IMR-90 (cell line): ENCODE data around the gene MIXL1. TPM values are rescaled to one million over a fixed set of nuclear protein-coding genes. Genes with fewer than 3 reads are reported as not detected.

Experiments
- ATAC-seq: fragments of 200-7000 bp; cut with Tn5 transposase; 2 replicates; pipeline ENCODE4 v1.9.1; 2020; ENCODE audit warnings: low read depth, mild to moderate bottlenecking, moderate library complexity
- BruUV-seq: library from RNA; stranded (reverse); fragments of 400-500 nt; replicated peaks from 2 replicates; lab custom pipeline; 2021; lab: Mats Ljungman, UMichigan
- CTCF ChIA-PET: fragments of 300-600 bp; formaldehyde crosslinking; extraction: SDS; loops from one replicate; lab custom pipeline; 2021; ENCODE audit warnings: antibody characterized with exemption; lab: Yijun Ruan, JAX
- POLR2A ChIA-PET: fragments of 300-600 bp; sonication (Branson Sonifier 250); formaldehyde crosslinking; loops from one replicate; lab custom pipeline; 2022; ENCODE audit warnings: antibody characterized with exemption; ENCODE audit not compliant: unreplicated experiment; lab: Charles Lee
- DNase-seq: peaks from one replicate; pipeline ENCODE4 v3.0.0; 2013
- H2AFZ ChIP-seq: replicated peaks from 2 replicates; pipeline ENCODE3; 2013; ENCODE audit warnings: low read length, mild to moderate bottlenecking; ENCODE audit not compliant: poor library complexity
- H2AK5ac ChIP-seq: 2 replicates; pipeline ENCODE4 v1.6.1; 2013; ENCODE audit warnings: low read depth, low read length, inconsistent platforms
- H2AK9ac ChIP-seq: replicated peaks from 2 replicates; pipeline ENCODE3; 2013; ENCODE audit warnings: mild to moderate bottlenecking, low read depth, low read length, moderate library complexity; ENCODE audit not compliant: poor library complexity
- H2BK120ac ChIP-seq: 2 replicates; pipeline ENCODE4 v1.6.1; 2013; ENCODE audit warnings: low read depth, low read length, inconsistent platforms
- H2BK15ac ChIP-seq: 3 replicates; pipeline ENCODE4 v1.6.1; 2013; ENCODE audit warnings: low read depth, low read length, inconsistent platforms
- H2BK20ac ChIP-seq: 2 replicates; pipeline ENCODE4 v1.6.1; 2013; ENCODE audit warnings: low read depth, mild to moderate bottlenecking, inconsistent platforms, low read length, moderate library complexity
- H2BK5ac ChIP-seq: 2 replicates; pipeline ENCODE4 v1.6.1; 2013; ENCODE audit warnings: mild to moderate bottlenecking, low read depth, low read length, inconsistent platforms; ENCODE audit not compliant: poor library complexity, severe bottlenecking
- H3K14ac ChIP-seq: replicated peaks from 2 replicates; pipeline ENCODE4 v1.6.1; 2013; ENCODE audit warnings: low read depth, low read length, inconsistent platforms
- H3K18ac ChIP-seq: 2 replicates; pipeline ENCODE4 v1.6.1; 2013; ENCODE audit warnings: low read depth, low read length, control low read depth
- H3K23ac ChIP-seq: 2 replicates; pipeline ENCODE4 v1.6.1; 2013; ENCODE audit warnings: low read depth, low read length, inconsistent platforms
- H3K27ac ChIP-seq: 2 replicates; pipeline ENCODE4 v1.5.1; 2013; ENCODE audit warnings: mild to moderate bottlenecking, control low read depth, low read length; ENCODE audit not compliant: insufficient read depth
- H3K27me3 ChIP-seq: 2 replicates; pipeline ENCODE4 v1.6.1; 2013; ENCODE audit warnings: low read length; ENCODE audit not compliant: control insufficient read depth, insufficient read depth
- H3K36me3 ChIP-seq: 2 replicates; pipeline ENCODE4 v1.6.1; 2013; ENCODE audit warnings: low read length, mixed read lengths; ENCODE audit not compliant: control insufficient read depth, insufficient read depth
- H3K4ac ChIP-seq: 2 replicates; pipeline ENCODE4 v1.6.1; 2013; ENCODE audit warnings: low read depth, low read length, inconsistent platforms
- H3K4me1 ChIP-seq: 2 replicates; pipeline ENCODE4 v1.6.1; 2013; ENCODE audit warnings: low read length, mixed read lengths; ENCODE audit not compliant: control insufficient read depth, insufficient read depth
- H3K4me2 ChIP-seq: 2 replicates; pipeline ENCODE4 v1.6.1; 2013; ENCODE audit warnings: low read depth, mild to moderate bottlenecking, control low read depth, low read length, moderate library complexity
- H3K4me3 ChIP-seq: 2 replicates; pipeline ENCODE4 v1.5.1; 2013; ENCODE audit warnings: low read depth, mild to moderate bottlenecking, control low read depth, low read length, moderate library complexity; ENCODE audit not compliant: insufficient read depth
- H3K56ac ChIP-seq: 2 replicates; pipeline ENCODE4 v1.6.1; 2013; ENCODE audit warnings: low read length, inconsistent platforms; ENCODE audit not compliant: insufficient read depth; ENCODE audit errors: extremely low read depth
- H3K79me1 ChIP-seq, 2 experiments: 2 replicates each; pipeline ENCODE4 v1.6.1; 2013; ENCODE audit warnings: low read length in 2 of 2, inconsistent platforms in 1 of 2, low read depth in 1 of 2
- H3K9ac ChIP-seq: 2 replicates; pipeline ENCODE4 v1.6.1; 2013; ENCODE audit warnings: low read depth, low read length, control low read depth
- H3K9me1 ChIP-seq: 2 replicates; pipeline ENCODE4 v1.6.1; 2013; ENCODE audit warnings: low read length, inconsistent platforms; ENCODE audit not compliant: insufficient read depth
- H3K9me3 ChIP-seq: 2 replicates; pipeline ENCODE4 v1.6.1; 2013; ENCODE audit warnings: low read length; ENCODE audit not compliant: control insufficient read depth, insufficient read depth
- H4K20me1 ChIP-seq: 2 replicates; pipeline ENCODE4 v1.6.1; 2013; ENCODE audit warnings: low read length, inconsistent platforms; ENCODE audit not compliant: insufficient read depth
- H4K5ac ChIP-seq: 2 replicates; pipeline ENCODE4 v1.6.1; 2013; ENCODE audit warnings: mild to moderate bottlenecking, low read depth, low read length, control low read depth
- H4K8ac ChIP-seq, 2 experiments: 2 replicates each; pipeline ENCODE4 v1.6.1; 2013; ENCODE audit warnings: low read depth in 2 of 2, low read length in 2 of 2, control low read depth in 1 of 2, inconsistent platforms in 1 of 2
- H4K91ac ChIP-seq: 2 replicates; pipeline ENCODE4 v1.6.1; 2013; ENCODE audit warnings: low read depth, low read length, inconsistent platforms; ENCODE audit not compliant: insufficient read depth
- CEBPB ChIP-seq: IDR thresholded peaks from 2 replicates; pipeline ENCODE4 v1.6.1; 2012; ENCODE audit warnings: low read depth, low read length, improper control_type of control experiment
- CHD1 ChIP-seq: IDR thresholded peaks from 2 replicates; pipeline ENCODE4 v1.6.1; 2012; ENCODE audit warnings: low read depth, low read length, improper control_type of control experiment
- CTCF ChIP-seq: conservative IDR thresholded peaks from 2 replicates; pipeline ENCODE4 v1.5.1; 2012; ENCODE audit warnings: mild to moderate bottlenecking, low read depth, low read length, improper control_type of control experiment
- ELK1 ChIP-seq: fragments of 150-350 bp; IDR thresholded peaks from 2 replicates; pipeline ENCODE4 v1.6.1; 2016; ENCODE audit warnings: low read depth, mild to moderate bottlenecking, low read length, moderate library complexity, borderline replicate concordance
- FOS ChIP-seq: fragments of 150-350 bp; IDR thresholded peaks from 2 replicates; pipeline ENCODE4 v1.6.1; 2016; ENCODE audit warnings: low read depth, low read length
- MAFK ChIP-seq: IDR thresholded peaks from 2 replicates; pipeline ENCODE4 v1.6.1; 2012; ENCODE audit warnings: low read depth, low read length, improper control_type of control experiment
- MXI1 ChIP-seq: IDR thresholded peaks from 2 replicates; pipeline ENCODE4 v1.6.1; 2012; ENCODE audit warnings: low read depth, mild to moderate bottlenecking, low read length, moderate library complexity, borderline replicate concordance
- NFE2L2 ChIP-seq: fragments of 150-350 bp; IDR thresholded peaks from 2 replicates; pipeline ENCODE4 v1.6.1; 2016; ENCODE audit warnings: low read depth, mild to moderate bottlenecking, low read length
- POLR2A ChIP-seq: IDR thresholded peaks from 2 replicates; pipeline ENCODE4 v1.6.1; 2012; ENCODE audit warnings: mild to moderate bottlenecking, low read depth, low read length
- RAD21 ChIP-seq: IDR thresholded peaks from 2 replicates; pipeline ENCODE4 v1.6.1; 2012; ENCODE audit warnings: low read length, improper control_type of control experiment
- RCOR1 ChIP-seq: IDR thresholded peaks from 2 replicates; pipeline ENCODE4 v1.6.1; 2012; ENCODE audit warnings: mild to moderate bottlenecking, low read length, improper control_type of control experiment; ENCODE audit not compliant: insufficient replicate concordance
- RFX5 ChIP-seq: IDR thresholded peaks from 2 replicates; pipeline ENCODE4 v1.8.0; 2012; ENCODE audit warnings: low read depth, mild to moderate bottlenecking, low read length, moderate library complexity
- SMC3 ChIP-seq: fragments of 150-350 bp; IDR thresholded peaks from 2 replicates; pipeline ENCODE4 v1.6.1; 2016; ENCODE audit warnings: low read depth, mild to moderate bottlenecking, antibody characterized with exemption, low read length, moderate library complexity
- USF2 ChIP-seq: fragments of 150-350 bp; IDR thresholded peaks from 2 replicates; pipeline ENCODE4 v1.6.1; 2017; ENCODE audit warnings: mild to moderate bottlenecking, antibody characterized with exemption, low read length, low read depth
- WGBS, 2 experiments: methylation state at CpG; one replicate each; pipeline versions ENCODE4 v1.1.5 to v1.1.7; 2013; ENCODE audit warnings: missing lambda C conversion rate in 2 of 2; ENCODE audit not compliant: insufficient read length in 1 of 2; ENCODE audit errors: extremely low coverage in 2 of 2; 5-methylcytosine and 5-hydroxymethylcytosine counted together
- dilution Hi-C: fragments of 300-500 bp; cut with HindIII; formaldehyde crosslinking; loops from one replicate; pipeline ENCODE4 v1.14.3; 2018; ENCODE audit warnings: low sequenced_read_pairs; ENCODE audit not compliant: unreplicated experiment
- in situ Hi-C: fragments of 300-500 bp; cut with MboI; formaldehyde crosslinking; loops from 3 replicates; pipeline ENCODE4 v1.14.3; 2019; ENCODE audit warnings: low sequenced_read_pairs, inconsistent platforms, mixed read lengths
- intact Hi-C: fragments of 100-400 bp; cut with micrococcal nuclease; formaldehyde crosslinking; loops from 2 replicates; pipeline ENCODE4 v1.10.0; 2022
- polyA plus RNA-seq, 3 experiments: library from polyadenylated mRNA; depleted of rRNA; stranded (reverse); fragments of >200 nt; gene quantifications; 2 replicates each; pipeline ENCODE4 v1.2.3, GENCODE V29; 2012; ENCODE audit warnings: low replicate concordance in 1 of 3
- total RNA-seq: library from RNA; depleted of rRNA; stranded (reverse); fragments of >200 nt; gene quantifications from 2 replicates; pipeline ENCODE4 v1.2.3, GENCODE V29; 2012

Gene MIXL1
- total and polyA plus RNA-seq, 2 of the 4 experiments (the other 2 are of a cell fraction) = not detected

GRCh38 chr1:226202246-226202645 is 21.2 kb upstream of the MIXL1 start:
- CTCF ChIA-PET = no interaction called here
- no peak overlapping the region for H4K5ac ChIP-seq
- H4K91ac ChIP-seq = no peak overlapping the region
- H3K4me2 ChIP-seq = no peak overlapping the region
- no peak overlapping the region for H3K14ac ChIP-seq
- H3K18ac ChIP-seq = no peak overlapping the region
- H2AK5ac ChIP-seq = no peak overlapping the region
- POLR2A ChIA-PET = no interaction called here
- H2BK5ac ChIP-seq = no peak overlapping the region
- H2BK15ac ChIP-seq = no peak overlapping the region
- H3K4me1 ChIP-seq = no peaks in the 10 kb centered on the region
- in situ Hi-C loops (no loop called here), intact Hi-C loops (loop anchor here (10.0 kb wide), 1 partner anchor 133 kb away; no protein-coding TSS in a partner anchor), dilution Hi-C loops (no loop called here)
- H2BK120ac ChIP-seq = no peak overlapping the region
- no peaks in the 10 kb centered on the region for H3K9me3 ChIP-seq
- WGBS, 2 experiments = 63% methylated on average over 3 of the region's 3 CpGs; no CpG with 5 or more reads in 1 of the 2 experiments
- no peaks in the 10 kb centered on the region for H3K79me1 ChIP-seq
- TF ChIP-seq RAD21 (no peak), USF2 (no peak), POLR2A (no peak), SMC3 (no peak), CEBPB (no peak), RFX5 (no peak), CHD1 (no peak), MXI1 (no peak), MAFK (no peak), FOS (no peak), ELK1 (no peak), RCOR1 (no peak), CTCF (no peak), NFE2L2 (no peak)
- DNase-seq (no peak), ATAC-seq (no peak)
- no peaks in the 10 kb centered on the region for H3K36me3 ChIP-seq
- no peak overlapping the region for H3K9ac ChIP-seq
- no peak overlapping the region for H3K27ac ChIP-seq
- H3K9me1 ChIP-seq = no peaks in the 10 kb centered on the region
- H3K23ac ChIP-seq = no peak overlapping the region
- H2BK20ac ChIP-seq = no peak overlapping the region
- no peak overlapping the region for H3K4ac ChIP-seq
- H3K4me3 ChIP-seq = no peak overlapping the region
- H3K56ac ChIP-seq = no peak overlapping the region
- no peak overlapping the region for H4K8ac ChIP-seq
- BruUV-seq = no TSS peak
- H2AFZ ChIP-seq = no peak overlapping the region
- H3K27me3 ChIP-seq = peaks cover 6% of the 10 kb centered on the region; the same call in 1 of the 2 replicates
- H2AK9ac ChIP-seq = no peak overlapping the region
- H4K20me1 ChIP-seq = no peaks in the 10 kb centered on the region
